ENCODE data around the gene ABAT.

GRCh38 chr16:8689686-8690085, 15.3 kb downstream of the ABAT start:
- no peak for TF ChIP-seq CTCF (IDR thresholded peaks at IDR 0.05)
- TF ChIP-seq EZH2 (IDR thresholded peaks at IDR 0.05; ENCODE audit: borderline replicate concordance, insufficient read depth, low read depth, low read length, poor library complexity, severe bottlenecking), result no peak

Measured in B cell (primary cell).